Esophagus muscularis mucosa (tissue), 4 donors: ENCODE measurements around the gene UBASH3B. TPM values are rescaled to one million over a fixed set of nuclear protein-coding genes. Genes with fewer than 3 reads are reported as not detected.

Source experiments
- DNase-seq: peaks from one replicate; pipeline ENCODE4 v3.0.0-alpha.2; 2017; ENCODE audit errors: extremely low spot score
- H3K27ac ChIP-seq, 4 donors: fragments of 200-600 bp; sonication (generic); replicated peaks in 1 of 4; 1 replicate in 3 of 4; 2 replicates in 1 of 4; pipeline ENCODE4 v1.5.1; 2016 to 2019; ENCODE audit warnings: mild to moderate bottlenecking in 1 of 4
- H3K27me3 ChIP-seq, 4 donors: fragments of 200-600 bp; sonication (generic); one replicate each; pipeline versions ENCODE4 v1.5.1 to v1.6.0; 2016 to 2019
- H3K36me3 ChIP-seq, 4 donors: fragments of 200-600 bp; sonication (generic); one replicate each; pipeline ENCODE4 v1.5.1; 2016 to 2019
- H3K4me1 ChIP-seq, 4 donors: fragments of 200-600 bp; sonication (generic); one replicate each; pipeline ENCODE4 v1.5.1; 2016 to 2019
- H3K4me3 ChIP-seq, 4 donors: fragments of 200-600 bp; sonication (generic); 1 replicate in 2 of 4; 2 replicates in 2 of 4; pipeline ENCODE4 v1.5.1; 2016 to 2019; ENCODE audit warnings: mild to moderate bottlenecking in 4 of 4, moderate library complexity in 1 of 4
- H3K9me3 ChIP-seq, 4 donors: fragments of 200-600 bp; sonication (generic); 1 replicate in 3 of 4; 2 replicates in 1 of 4; pipeline ENCODE4 v1.5.1; 2016 to 2019
- EP300 ChIP-seq: sonication (generic); formaldehyde crosslinking; IDR thresholded peaks from one replicate; pipeline ENCODE4 v1.6.1; 2017; ENCODE audit warnings: antibody characterized with exemption
- POLR2A ChIP-seq: fragments of 450-650 bp; IDR thresholded peaks from one replicate; pipeline ENCODE4 v1.6.1; 2017; ENCODE audit warnings: antibody characterized with exemption, moderate library complexity, mild to moderate bottlenecking, low read depth
- POLR2AphosphoS5 ChIP-seq, 2 donors: sonication (generic); formaldehyde crosslinking; IDR thresholded peaks; one replicate each; pipeline ENCODE4 v1.6.1; 2017; ENCODE audit warnings: antibody characterized with exemption in 2 of 2
- WGBS: methylation state at CpG from one replicate; pipeline ENCODE4 v1.1.5; 2018; 5-methylcytosine and 5-hydroxymethylcytosine counted together
- intact Hi-C: fragments of 100-400 bp; cut with DNase I; formaldehyde crosslinking; loops from one replicate; pipeline ENCODE4 v1.15.1; 2023
- total RNA-seq, 4 donors: library from RNA; depleted of rRNA; stranded (reverse); fragments of >200 nt; gene quantifications; one replicate each; pipeline versions ENCODE4 v1.1.0 to v1.2.1, GENCODE V29; 2016
- TF ChIP-seq, protein P1 (sequence below), 3 experiments: fragments of 200-600 bp in 2 of 3; fragments of 450-650 bp in 1 of 3; sonication (generic) in 2 of 3; IDR thresholded peaks; one replicate each; pipeline ENCODE4 v1.5.1; 2017 to 2019; ENCODE audit warnings: antibody characterized with exemption in 3 of 3, mild to moderate bottlenecking in 2 of 3, moderate library complexity in 1 of 3

UBASH3B gene
- total RNA-seq, 4 donors from 2014 or later, result 0.42 to 6.8 (median 1.7) TPM

DNA sequence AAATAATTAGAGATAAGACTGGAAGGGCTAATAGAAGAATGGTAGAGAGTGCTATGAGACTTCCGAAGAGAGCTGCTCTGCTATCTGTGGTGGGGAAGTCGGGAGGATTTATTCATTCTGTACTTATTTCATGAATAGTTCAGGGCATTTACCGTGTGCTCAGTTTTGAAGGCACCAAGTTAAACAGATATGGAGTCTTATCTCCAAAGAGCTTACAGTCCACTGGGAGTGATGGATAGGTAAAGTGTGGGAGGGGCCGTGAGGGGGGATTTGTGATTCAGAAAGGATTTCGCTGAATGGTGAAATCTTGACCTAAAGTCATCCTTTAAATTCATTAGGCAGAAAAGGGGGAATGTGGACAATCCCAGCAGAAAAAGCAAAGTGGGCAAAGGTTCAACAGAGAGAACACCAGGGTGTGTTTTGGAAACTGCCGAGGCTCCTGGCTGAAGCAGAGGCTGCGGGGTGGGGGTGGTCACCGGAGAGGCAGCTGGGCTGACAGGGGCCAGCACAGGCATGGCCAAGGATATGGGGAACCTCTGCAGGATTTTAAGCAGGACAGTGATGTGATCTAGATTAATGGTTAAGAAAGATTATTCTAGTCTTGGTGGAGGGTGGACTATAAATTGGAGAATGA lies 91.2 kb downstream of the UBASH3B start:
- DNase-seq, result no peak
- H3K9me3 ChIP-seq, result no peaks in the 10 kb centered on the region
- no peak overlapping the region for H3K4me3 ChIP-seq
- 67% methylated on average over 8 of the region's 8 CpGs for WGBS
- H3K27ac ChIP-seq, result no peak overlapping the region
- TF ChIP-seq, protein P1, sequence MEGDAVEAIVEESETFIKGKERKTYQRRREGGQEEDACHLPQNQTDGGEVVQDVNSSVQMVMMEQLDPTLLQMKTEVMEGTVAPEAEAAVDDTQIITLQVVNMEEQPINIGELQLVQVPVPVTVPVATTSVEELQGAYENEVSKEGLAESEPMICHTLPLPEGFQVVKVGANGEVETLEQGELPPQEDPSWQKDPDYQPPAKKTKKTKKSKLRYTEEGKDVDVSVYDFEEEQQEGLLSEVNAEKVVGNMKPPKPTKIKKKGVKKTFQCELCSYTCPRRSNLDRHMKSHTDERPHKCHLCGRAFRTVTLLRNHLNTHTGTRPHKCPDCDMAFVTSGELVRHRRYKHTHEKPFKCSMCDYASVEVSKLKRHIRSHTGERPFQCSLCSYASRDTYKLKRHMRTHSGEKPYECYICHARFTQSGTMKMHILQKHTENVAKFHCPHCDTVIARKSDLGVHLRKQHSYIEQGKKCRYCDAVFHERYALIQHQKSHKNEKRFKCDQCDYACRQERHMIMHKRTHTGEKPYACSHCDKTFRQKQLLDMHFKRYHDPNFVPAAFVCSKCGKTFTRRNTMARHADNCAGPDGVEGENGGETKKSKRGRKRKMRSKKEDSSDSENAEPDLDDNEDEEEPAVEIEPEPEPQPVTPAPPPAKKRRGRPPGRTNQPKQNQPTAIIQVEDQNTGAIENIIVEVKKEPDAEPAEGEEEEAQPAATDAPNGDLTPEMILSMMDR (IDR thresholded peaks at IDR 0.05), result no peak
- no peak for TF ChIP-seq POLR2A
- peaks cover 0 to 3% (median 0%) of the 10 kb centered on the region in 4 donors for H3K27me3 ChIP-seq
- peaks cover 0 to 15% (median 10%) of the 10 kb centered on the region in 4 donors for H3K4me1 ChIP-seq
- H3K36me3 ChIP-seq, result no peaks in the 10 kb centered on the region
- intact Hi-C loops, result no loop called here

DNA sequence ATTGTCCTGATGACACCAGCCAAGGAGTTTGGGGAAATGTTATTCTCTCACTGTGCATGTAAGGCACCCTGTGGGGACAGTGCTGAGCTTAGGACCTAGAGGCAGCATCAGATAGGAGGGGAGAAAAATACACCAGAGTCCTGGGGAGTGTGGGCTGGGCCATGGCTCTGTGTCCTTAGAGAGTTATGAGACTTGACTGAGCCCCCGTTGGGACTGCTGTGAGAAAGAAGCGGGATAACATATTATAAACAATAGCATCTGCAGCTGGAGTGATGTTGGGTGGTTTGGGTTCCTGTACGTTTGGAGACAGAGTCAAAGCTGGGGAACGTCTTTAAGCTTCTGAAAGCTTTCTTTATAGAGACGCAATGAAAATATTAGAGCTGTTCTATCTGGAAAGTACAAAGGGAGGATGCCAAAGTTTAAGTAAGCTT lies 91.8 kb downstream of the UBASH3B start:
- Histone ChIP-seq H3K27me3 (peaks cover 0 to 3% (median 0%) of the 10 kb centered on the region in 4 donors), H3K9me3 (no peaks in the 10 kb centered on the region), H3K4me3 (no peak overlapping the region)

DNA sequence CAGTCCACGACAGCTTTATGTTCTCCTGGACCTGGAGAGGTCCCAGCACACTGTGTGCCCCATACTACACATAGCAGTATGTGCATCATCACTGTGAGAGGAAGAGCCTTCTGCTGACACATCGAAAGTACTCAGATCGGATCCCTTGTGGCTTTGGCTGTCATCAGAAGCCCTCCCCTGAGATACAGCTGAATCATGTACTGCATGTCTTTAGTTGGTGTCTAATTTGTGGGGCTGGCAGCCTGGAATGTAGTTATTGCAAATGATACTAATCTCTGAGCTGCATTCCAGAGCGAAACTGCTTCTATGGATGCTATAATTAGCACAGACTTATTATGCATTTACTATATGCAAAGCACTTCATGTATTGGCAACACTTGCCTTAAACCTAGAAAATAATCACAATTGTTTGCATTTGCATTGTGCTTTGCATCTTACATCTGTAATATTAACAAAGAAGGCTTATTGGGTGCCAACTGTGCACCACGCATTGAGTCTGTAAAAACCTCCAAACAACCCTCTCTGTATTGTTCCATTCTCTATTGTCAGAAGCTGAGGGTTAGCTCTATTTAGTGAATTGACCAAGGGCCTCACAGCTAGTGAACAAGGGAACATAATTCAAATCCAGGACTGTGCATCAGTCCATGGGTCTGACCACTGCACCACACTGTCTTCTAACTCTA lies 93.6 kb downstream of the UBASH3B start:
- DNase-seq, result no peak
- Histone ChIP-seq H3K4me3 (no peak overlapping the region), H3K9me3 (no peaks in the 10 kb centered on the region), H3K27me3 (peaks cover 0 to 3% (median 0%) of the 10 kb centered on the region in 4 donors), H3K36me3 (no peaks in the 10 kb centered on the region), H3K4me1 (peaks cover 0 to 5% (median 0%) of the 10 kb centered on the region in 4 donors), H3K27ac (no peak overlapping the region)
- 64% methylated on average over 5 of the region's 5 CpGs for WGBS
- intact Hi-C loops, result no loop called here
- no peak for TF ChIP-seq POLR2A
- peak in 1 of 2 donors; percentile 42 for TF ChIP-seq POLR2AphosphoS5 (IDR thresholded peaks at IDR 0.05)

More for the DNA sequence above, 91.8 kb downstream of the UBASH3B start:
- WGBS, result 48% methylated on average over 5 of the region's 5 CpGs
- TF ChIP-seq POLR2AphosphoS5 (IDR thresholded peaks at IDR 0.05) (no peak), POLR2A (no peak), EP300 (no peak)
- TF ChIP-seq, protein P1 (IDR thresholded peaks at IDR 0.05), result no peak
- intact Hi-C loops, result no loop called here
- Histone ChIP-seq H3K36me3 (no peaks in the 10 kb centered on the region), H3K4me1 (peaks cover 0 to 10% (median 4%) of the 10 kb centered on the region in 4 donors), H3K27ac (no peak overlapping the region)
- DNase-seq, result no peak

DNA sequence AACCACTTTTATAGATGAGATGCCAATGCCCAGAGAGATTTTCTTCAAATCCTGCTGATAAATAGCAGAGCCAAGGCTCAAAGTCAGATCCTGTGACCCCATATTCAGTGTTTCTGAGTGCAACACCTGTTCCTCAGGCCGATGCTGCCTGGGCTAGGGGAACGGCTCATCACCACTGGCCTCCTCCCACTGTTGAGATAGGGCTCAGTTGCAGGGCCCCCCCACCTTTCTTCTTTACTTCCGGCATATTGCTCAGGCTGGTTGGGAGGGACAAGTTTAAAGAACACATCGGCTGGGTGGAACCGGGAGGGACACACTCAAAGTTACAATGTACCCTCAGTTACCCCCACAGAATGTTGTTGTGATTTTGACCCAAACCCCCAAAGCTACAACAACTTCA lies 94.5 kb downstream of the UBASH3B start:
- no peak for DNase-seq
- 81% methylated on average over 5 of the region's 5 CpGs for WGBS
- peaks cover 0 to 5% (median 0%) of the 10 kb centered on the region in 4 donors for H3K4me1 ChIP-seq
- TF ChIP-seq POLR2AphosphoS5 (IDR thresholded peaks at IDR 0.05) (no peak), POLR2A (no peak), EP300 (no peak)
- TF ChIP-seq, protein P1 (IDR thresholded peaks at IDR 0.05), result no peak
- H3K9me3 ChIP-seq, result no peaks in the 10 kb centered on the region
- intact Hi-C loops, result no loop called here
- peaks cover 0 to 3% (median 0%) of the 10 kb centered on the region in 4 donors for H3K27me3 ChIP-seq
- no peaks in the 10 kb centered on the region for H3K36me3 ChIP-seq
- no peak overlapping the region for H3K27ac ChIP-seq
- no peak overlapping the region for H3K4me3 ChIP-seq

DNA sequence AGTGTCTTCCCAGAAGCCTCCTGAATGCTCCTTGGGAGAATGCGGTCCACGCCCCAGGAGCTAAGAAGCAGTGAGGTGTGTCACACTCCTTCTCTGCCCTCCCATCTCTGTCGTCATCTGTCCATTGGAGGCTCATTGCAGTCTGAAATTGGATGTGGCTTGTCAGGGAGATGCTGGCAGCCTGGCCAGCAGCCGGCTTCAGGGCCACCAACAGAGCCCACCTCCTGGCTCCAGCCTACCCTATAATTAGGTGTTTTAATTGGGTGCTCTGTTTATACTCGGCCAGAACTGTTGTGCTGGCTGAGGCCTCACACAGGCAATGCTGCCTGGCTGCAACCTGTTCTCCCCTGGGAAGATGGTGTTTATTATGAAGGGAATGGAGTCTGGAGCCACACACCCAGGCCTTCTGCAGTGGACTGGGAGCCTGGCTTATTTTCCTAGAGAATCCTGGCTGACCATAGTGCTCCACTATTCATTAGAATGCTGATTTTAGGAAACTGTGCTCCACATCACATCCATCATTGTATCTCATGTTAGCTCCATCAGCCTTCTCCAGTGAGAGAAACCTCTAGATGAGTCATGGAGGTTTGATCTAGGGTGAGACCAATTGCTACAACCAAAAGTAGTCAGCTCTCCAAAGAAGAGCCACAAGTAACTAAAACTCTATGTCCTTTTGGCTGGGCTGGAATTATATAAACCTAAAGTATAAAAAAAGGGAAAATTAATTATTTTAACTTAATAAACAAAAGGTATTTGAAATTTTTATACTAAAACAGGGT lies 96.0 kb downstream of the UBASH3B start:
- WGBS, result 87% methylated on average over 4 of the region's 5 CpGs
- no peak for TF ChIP-seq EP300
- no peak for TF ChIP-seq POLR2A
- TF ChIP-seq POLR2AphosphoS5 (IDR thresholded peaks at IDR 0.05), result no peak
- TF ChIP-seq, protein P1 (IDR thresholded peaks at IDR 0.05), result no peak
- Histone ChIP-seq H3K36me3 (no peaks in the 10 kb centered on the region), H3K4me1 (peaks cover 0 to 5% (median 0%) of the 10 kb centered on the region in 4 donors), H3K27me3 (no peaks in the 10 kb centered on the region), H3K27ac (no peak overlapping the region), H3K4me3 (no peak overlapping the region), H3K9me3 (no peaks in the 10 kb centered on the region)
- DNase-seq, result no peak
- intact Hi-C loops, result no loop called here
